K562 (cell line): ENCODE results near the gene FIZ1. TPM values are rescaled to one million over a fixed set of nuclear protein-coding genes. Genes with fewer than 3 reads are reported as not detected.

Experiments used
- BRD4 ChIP-seq: fragments of 200-600 bp; sonication (generic); IDR thresholded peaks from 2 replicates; pipeline ENCODE4 v1.6.1; 2017; ENCODE audit warnings: inconsistent platforms
- BRD9 ChIP-seq: fragments of 450-650 bp; IDR thresholded peaks from 2 replicates; pipeline ENCODE4 v1.6.1; 2018; ENCODE audit warnings: low read depth; ENCODE audit not compliant: partially characterized antibody
- C11orf30 ChIP-seq: fragments of 450-650 bp; IDR thresholded peaks from 2 replicates; pipeline ENCODE4 v1.6.1; 2016; ENCODE audit warnings: low read depth, mild to moderate bottlenecking
- CBFA2T3 ChIP-seq: fragments of 450-650 bp; IDR thresholded peaks from 2 replicates; pipeline ENCODE4 v1.6.1; 2017
- CHD1 ChIP-seq: fragments of 200-600 bp; sonication (generic); IDR thresholded peaks from one replicate; pipeline ENCODE4 v1.6.1; 2012; ENCODE audit warnings: mild to moderate bottlenecking, moderate library complexity, low read length, inconsistent platforms
- CREBBP ChIP-seq: IDR thresholded peaks from one replicate; pipeline ENCODE4 v1.6.1; 2012; ENCODE audit warnings: low read depth, mild to moderate bottlenecking, control low read depth, inconsistent platforms, low read length
- FUS ChIP-seq: fragments of 200-400 bp; formaldehyde crosslinking; optimal IDR thresholded peaks from 2 replicates; pipeline ENCODE3; 2017; ENCODE audit warnings: low read depth, low read length
- GATA2 ChIP-seq: sonication (generic); formaldehyde crosslinking; IDR thresholded peaks from 2 replicates; pipeline ENCODE4 v1.4.0; 2020; ENCODE audit warnings: mild to moderate bottlenecking, missing genetic modification reagents
- GTF2F1 ChIP-seq: IDR thresholded peaks from 2 replicates; pipeline ENCODE4 v1.6.1; 2011; ENCODE audit warnings: low read depth, low read length, improper control_type of control experiment
- HMG20A ChIP-seq: fragments of 450-650 bp; formaldehyde crosslinking; conservative IDR thresholded peaks from 2 replicates; pipeline ENCODE4 v1.4.0; 2020; ENCODE audit warnings: mild to moderate bottlenecking, mixed read lengths
- KDM5B ChIP-seq: fragments of 200-600 bp; sonication (generic); IDR thresholded peaks from 2 replicates; pipeline ENCODE4 v1.6.1; 2012; ENCODE audit warnings: low read depth, mild to moderate bottlenecking, moderate library complexity, low read length, control low read depth, inconsistent platforms; ENCODE audit not compliant: insufficient replicate concordance
- KLF13 ChIP-seq: fragments of 450-650 bp; IDR thresholded peaks from 2 replicates; pipeline ENCODE4 v1.6.1; 2016; ENCODE audit warnings: missing genetic modification characterization, low read depth, mild to moderate bottlenecking, missing compliant biosample characterization, moderate library complexity, borderline replicate concordance
- NFATC3 ChIP-seq: fragments of 450-650 bp; IDR thresholded peaks from 2 replicates; pipeline ENCODE4 v1.6.1; 2017; ENCODE audit warnings: mild to moderate bottlenecking
- POLR2AphosphoS2 ChIP-seq: IDR thresholded peaks from 2 replicates; pipeline ENCODE4 v1.6.1; 2012; ENCODE audit warnings: low read length, improper control_type of control experiment
- PRPF4 ChIP-seq: fragments of 200-400 bp; formaldehyde crosslinking; IDR thresholded peaks from one replicate; pipeline ENCODE4 v1.6.1; 2017; ENCODE audit warnings: low read length, low read depth, mild to moderate bottlenecking; ENCODE audit not compliant: insufficient read depth, poor library complexity, severe bottlenecking
- RBFOX2 ChIP-seq: fragments of 200-400 bp; formaldehyde crosslinking; IDR thresholded peaks from 2 replicates; pipeline ENCODE4 v1.6.1; 2017; ENCODE audit warnings: low read depth, mild to moderate bottlenecking, low read length, moderate library complexity
- SRSF1 ChIP-seq: fragments of 200-400 bp; formaldehyde crosslinking; IDR thresholded peaks from 2 replicates; pipeline ENCODE4 v1.6.1; 2017; ENCODE audit warnings: mild to moderate bottlenecking, low read depth, low read length, moderate library complexity
- TAF1 ChIP-seq: IDR thresholded peaks from 2 replicates; pipeline ENCODE4 v1.6.1; 2011; ENCODE audit warnings: mild to moderate bottlenecking, low read length, moderate library complexity; ENCODE audit not compliant: insufficient read depth, control insufficient read depth, severe bottlenecking; ENCODE audit errors: extremely low read depth
- ZNF12 ChIP-seq: sonication (generic); formaldehyde crosslinking; IDR thresholded peaks from 2 replicates; pipeline ENCODE4 v1.4.0; 2020; ENCODE audit warnings: mild to moderate bottlenecking, missing genetic modification reagents
- ZNF239 ChIP-seq: fragments of 250-450 bp; sonication (Bioruptor Pico); IDR thresholded peaks from 2 replicates; pipeline ENCODE4 v1.4.0; 2020; ENCODE audit warnings: mild to moderate bottlenecking
- ZNF282 ChIP-seq: sonication (generic); formaldehyde crosslinking; IDR thresholded peaks from 2 replicates; pipeline ENCODE4 v1.8.1; 2023; ENCODE audit warnings: missing genetic modification reagents
- ZNF431 ChIP-seq: sonication (generic); formaldehyde crosslinking; IDR thresholded peaks from 2 replicates; pipeline ENCODE4 v1.8.0; 2022; ENCODE audit warnings: mild to moderate bottlenecking, missing genetic modification reagents
- ZNF707 ChIP-seq: fragments of 250-450 bp; sonication (Bioruptor Pico); conservative IDR thresholded peaks from 2 replicates; pipeline ENCODE4 v1.8.0; 2022; ENCODE audit warnings: inconsistent platforms, mild to moderate bottlenecking, moderate library complexity
- polyA plus RNA-seq, 8 experiments: library from polyadenylated mRNA; depleted of rRNA in 4 of 8; stranded (reverse) in 5 of 8; unstranded in 3 of 8; fragments of >200 nt; fragmentation: Nextera tagmentation in 2 of 8; fragmentation: Illumina TruSeq in 1 of 8; extraction: Ambion mirVana in 2 of 8; extraction: Trizol in 1 of 8; gene quantifications; 2 replicates each; pipeline versions ENCODE4 v1.2.1 to v1.2.3, GENCODE V29; 2011 to 2014; ENCODE audit warnings: inconsistent platforms in 1 of 8, missing spikeins in 1 of 8
- total RNA-seq, 7 experiments: library from RNA; depleted of rRNA in 6 of 7; stranded (reverse); fragments of >200 nt in 6 of 7; fragmentation: Illumina TruSeq in 2 of 7; extraction: Trizol in 2 of 7; gene quantifications; 2 replicates each; pipeline versions ENCODE4 v1.2.1 to v1.2.3, GENCODE V29; 2011 to 2021; ENCODE audit warnings: low replicate concordance in 1 of 7
- TF ChIP-seq, protein P1 (sequence below): fragments of 450-650 bp; IDR thresholded peaks from 2 replicates; pipeline ENCODE4 v1.6.1; 2014; ENCODE audit warnings: low read depth, mild to moderate bottlenecking, moderate library complexity, borderline replicate concordance
- TF ChIP-seq, protein P2 (sequence below): sonication (generic); formaldehyde crosslinking; IDR thresholded peaks from 2 replicates; pipeline ENCODE4 v1.8.1; 2023; ENCODE audit warnings: mild to moderate bottlenecking, missing genetic modification reagents
- TF ChIP-seq, protein P3 (sequence below): sonication (generic); formaldehyde crosslinking; IDR thresholded peaks from 2 replicates; pipeline ENCODE4 v1.8.0; 2022; ENCODE audit warnings: missing genetic modification reagents, mild to moderate bottlenecking, borderline replicate concordance

The FIZ1 gene
- total and polyA plus RNA-seq, 9 of the 15 experiments (the other 6 are each of a cell fraction or from before 2014, with no cell fraction given), result 0.79 to 17.5 (median 5.5) TPM

GRCh38 chr19:55598719-55599467 lies 424 bp downstream of the FIZ1 start (continued):
- TF ChIP-seq GATA2 (CRISPR knock-in tag) (no peak), FUS (no peak), KLF13 (tag) (no peak), CHD1 (peak; percentile 68), CBFA2T3 (no peak), KDM5B (peak; percentile 42), ZNF431 (no peak), ZNF12 (CRISPR knock-in tag) (no peak), ZNF239 (CRISPR knock-in tag) (no peak), RBFOX2 (peak; percentile 86; the same call in 1 of the 2 replicates), CREBBP (no peak), ZNF707 (no peak), BRD9 (no peak), SRSF1 (no peak), C11orf30 (no peak), TAF1 (peak; percentile 86), POLR2AphosphoS2 (no peak), ZNF282 (no peak), PRPF4 (no peak), GTF2F1 (no peak), BRD4 (no peak), HMG20A (CRISPR knock-in tag) (no peak), NFATC3 (no peak)
- TF ChIP-seq, protein P1, sequence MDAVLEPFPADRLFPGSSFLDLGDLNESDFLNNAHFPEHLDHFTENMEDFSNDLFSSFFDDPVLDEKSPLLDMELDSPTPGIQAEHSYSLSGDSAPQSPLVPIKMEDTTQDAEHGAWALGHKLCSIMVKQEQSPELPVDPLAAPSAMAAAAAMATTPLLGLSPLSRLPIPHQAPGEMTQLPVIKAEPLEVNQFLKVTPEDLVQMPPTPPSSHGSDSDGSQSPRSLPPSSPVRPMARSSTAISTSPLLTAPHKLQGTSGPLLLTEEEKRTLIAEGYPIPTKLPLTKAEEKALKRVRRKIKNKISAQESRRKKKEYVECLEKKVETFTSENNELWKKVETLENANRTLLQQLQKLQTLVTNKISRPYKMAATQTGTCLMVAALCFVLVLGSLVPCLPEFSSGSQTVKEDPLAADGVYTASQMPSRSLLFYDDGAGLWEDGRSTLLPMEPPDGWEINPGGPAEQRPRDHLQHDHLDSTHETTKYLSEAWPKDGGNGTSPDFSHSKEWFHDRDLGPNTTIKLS, result no peak
- TF ChIP-seq, protein P2, sequence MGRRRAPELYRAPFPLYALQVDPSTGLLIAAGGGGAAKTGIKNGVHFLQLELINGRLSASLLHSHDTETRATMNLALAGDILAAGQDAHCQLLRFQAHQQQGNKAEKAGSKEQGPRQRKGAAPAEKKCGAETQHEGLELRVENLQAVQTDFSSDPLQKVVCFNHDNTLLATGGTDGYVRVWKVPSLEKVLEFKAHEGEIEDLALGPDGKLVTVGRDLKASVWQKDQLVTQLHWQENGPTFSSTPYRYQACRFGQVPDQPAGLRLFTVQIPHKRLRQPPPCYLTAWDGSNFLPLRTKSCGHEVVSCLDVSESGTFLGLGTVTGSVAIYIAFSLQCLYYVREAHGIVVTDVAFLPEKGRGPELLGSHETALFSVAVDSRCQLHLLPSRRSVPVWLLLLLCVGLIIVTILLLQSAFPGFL, result no peak
- TF ChIP-seq, protein P3, sequence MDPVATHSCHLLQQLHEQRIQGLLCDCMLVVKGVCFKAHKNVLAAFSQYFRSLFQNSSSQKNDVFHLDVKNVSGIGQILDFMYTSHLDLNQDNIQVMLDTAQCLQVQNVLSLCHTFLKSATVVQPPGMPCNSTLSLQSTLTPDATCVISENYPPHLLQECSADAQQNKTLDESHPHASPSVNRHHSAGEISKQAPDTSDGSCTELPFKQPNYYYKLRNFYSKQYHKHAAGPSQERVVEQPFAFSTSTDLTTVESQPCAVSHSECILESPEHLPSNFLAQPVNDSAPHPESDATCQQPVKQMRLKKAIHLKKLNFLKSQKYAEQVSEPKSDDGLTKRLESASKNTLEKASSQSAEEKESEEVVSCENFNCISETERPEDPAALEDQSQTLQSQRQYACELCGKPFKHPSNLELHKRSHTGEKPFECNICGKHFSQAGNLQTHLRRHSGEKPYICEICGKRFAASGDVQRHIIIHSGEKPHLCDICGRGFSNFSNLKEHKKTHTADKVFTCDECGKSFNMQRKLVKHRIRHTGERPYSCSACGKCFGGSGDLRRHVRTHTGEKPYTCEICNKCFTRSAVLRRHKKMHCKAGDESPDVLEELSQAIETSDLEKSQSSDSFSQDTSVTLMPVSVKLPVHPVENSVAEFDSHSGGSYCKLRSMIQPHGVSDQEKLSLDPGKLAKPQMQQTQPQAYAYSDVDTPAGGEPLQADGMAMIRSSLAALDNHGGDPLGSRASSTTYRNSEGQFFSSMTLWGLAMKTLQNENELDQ (CRISPR knock-in tag), result no peak
